ENCODE measurements around the gene PCSK1N.

Gene PCSK1N

GRCh38 chrX:48831136-48831908 is 4.1 kb downstream of the PCSK1N start:
- TF ChIP-seq CTCF (IDR thresholded peaks at IDR 0.05; ENCODE audit: borderline replicate concordance, control extremely low read depth, extremely low read depth, insufficient read depth, missing control alignments): no peak
- in situ Hi-C loops (cut with MboI; ENCODE audit: low sequenced_read_pairs, unreplicated experiment): no loop called here
- DNase-seq (ENCODE audit: low spot score): peak; percentile 22

DNA sequence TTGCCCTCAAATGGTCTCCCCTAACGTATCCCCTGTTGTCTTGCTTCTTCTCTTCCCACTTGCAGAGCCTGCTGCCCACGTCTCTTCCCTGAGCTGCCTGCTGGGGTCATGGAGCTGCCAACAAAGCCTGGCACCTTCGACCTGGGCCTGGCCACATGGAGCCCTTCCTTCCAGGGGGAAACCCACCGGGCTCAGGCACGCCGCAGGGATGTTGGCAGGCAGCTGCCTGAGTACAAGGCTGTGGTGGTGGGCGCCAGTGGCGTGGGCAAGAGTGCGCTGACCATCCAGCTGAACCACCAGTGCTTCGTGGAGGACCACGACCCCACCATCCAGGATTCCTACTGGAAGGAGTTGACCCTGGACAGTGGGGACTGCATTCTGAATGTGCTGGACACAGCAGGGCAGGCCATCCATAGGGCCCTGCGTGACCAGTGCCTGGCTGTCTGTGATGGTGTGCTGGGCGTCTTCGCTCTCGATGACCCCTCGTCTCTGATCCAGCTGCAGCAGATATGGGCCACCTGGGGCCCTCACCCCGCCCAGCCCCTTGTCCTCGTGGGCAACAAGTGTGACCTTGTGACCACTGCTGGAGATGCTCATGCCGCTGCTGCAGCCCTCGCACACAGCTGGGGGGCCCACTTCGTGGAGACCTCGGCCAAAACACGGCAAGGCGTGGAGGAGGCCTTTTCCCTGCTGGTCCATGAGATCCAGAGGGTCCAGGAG is 6.2 kb downstream of the PCSK1N start:
- DNase-seq (ENCODE audit: low spot score): no peak
- no peak for TF ChIP-seq CTCF (IDR thresholded peaks at IDR 0.05; ENCODE audit: borderline replicate concordance, control extremely low read depth, extremely low read depth, insufficient read depth, missing control alignments)
- in situ Hi-C loops (cut with MboI; ENCODE audit: low sequenced_read_pairs, unreplicated experiment): no loop called here

GRCh38 chrX:48827654-48827968 is 7.8 kb downstream of the PCSK1N start:
- no peak for DNase-seq (ENCODE audit: low spot score)
- no peak for TF ChIP-seq CTCF (IDR thresholded peaks at IDR 0.05; ENCODE audit: borderline replicate concordance, control extremely low read depth, extremely low read depth, insufficient read depth, missing control alignments)
- in situ Hi-C loops (cut with MboI; ENCODE audit: low sequenced_read_pairs, unreplicated experiment): no loop called here

- no peak for DNase-seq (ENCODE audit: low spot score)
- in situ Hi-C loops (cut with MboI; ENCODE audit: low sequenced_read_pairs, unreplicated experiment): no loop called here
- TF ChIP-seq CTCF (IDR thresholded peaks at IDR 0.05; ENCODE audit: borderline replicate concordance, control extremely low read depth, extremely low read depth, insufficient read depth, missing control alignments): no peak
These were observed 8.3 kb downstream of the PCSK1N start for GRCh38 chrX:48826876-48827653.

GRCh38 chrX:48826135-48826875 is 9.1 kb downstream of the PCSK1N start, which contains the start of gene ERAS:
ERAS (plus strand) TSS chrX:48826513; CDS start chrX:48829124, 2,611 bp downstream.
- no peak for DNase-seq (ENCODE audit: low spot score)
- in situ Hi-C loops (cut with MboI; ENCODE audit: low sequenced_read_pairs, unreplicated experiment): no loop called here

More at GRCh38 chrX:48826135-48826875, 9.1 kb downstream of the PCSK1N start, which contains the start of gene ERAS:
- no peak for TF ChIP-seq CTCF (IDR thresholded peaks at IDR 0.05; ENCODE audit: borderline replicate concordance, control extremely low read depth, extremely low read depth, insufficient read depth, missing control alignments)

Data from GM13976 (cell line).